ENCODE data around the gene TBC1D14.

TBC1D14 gene

DNA sequence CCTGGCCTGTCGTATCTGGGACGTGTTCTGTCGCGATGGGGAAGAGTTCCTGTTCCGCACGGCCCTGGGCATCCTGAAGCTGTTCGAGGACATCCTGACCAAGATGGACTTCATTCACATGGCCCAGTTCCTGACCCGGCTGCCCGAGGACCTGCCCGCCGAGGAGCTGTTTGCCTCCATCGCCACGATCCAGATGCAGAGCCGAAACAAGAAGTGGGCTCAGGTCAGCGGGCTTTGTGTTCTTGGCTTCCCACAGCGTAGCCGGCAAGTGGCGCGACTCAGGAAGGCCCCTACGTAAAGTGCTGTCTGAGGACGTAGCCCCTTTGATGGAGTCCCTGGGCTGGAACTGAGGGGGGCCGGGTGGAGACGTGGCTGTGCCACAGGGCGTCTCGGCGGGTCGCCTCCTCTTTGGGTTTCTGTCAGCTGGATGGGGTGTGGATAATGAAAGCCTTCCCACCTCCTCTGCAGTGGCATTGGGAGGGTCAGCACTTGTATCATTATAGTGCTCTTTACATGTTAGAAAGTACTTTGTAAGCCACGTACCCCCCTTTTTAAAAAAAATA lies 115.5 kb downstream of the TBC1D14 start:
- DNase-seq (ENCODE audit: low read depth), result no peak

DNA sequence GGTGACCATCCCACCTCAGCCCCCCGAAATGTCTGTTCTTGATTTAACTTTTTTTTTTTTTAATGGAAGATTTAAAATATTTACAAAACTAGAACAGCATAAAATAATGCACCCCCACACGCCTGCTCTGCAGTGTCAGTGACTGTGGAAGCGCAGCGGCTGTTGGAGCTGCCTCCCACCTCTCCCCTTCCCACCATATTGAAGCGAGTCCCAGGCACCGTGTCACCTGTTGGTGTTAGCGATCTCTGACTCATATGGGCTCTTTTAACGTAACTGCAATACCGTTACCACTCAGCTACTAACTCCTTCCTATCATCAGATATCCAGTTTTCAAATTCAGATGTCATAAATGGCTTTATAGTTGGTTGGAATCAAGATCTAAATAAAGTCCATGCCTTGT lies 116.5 kb downstream of the TBC1D14 start:
- no peak for DNase-seq (ENCODE audit: low read depth)
- TF ChIP-seq, protein P1, sequence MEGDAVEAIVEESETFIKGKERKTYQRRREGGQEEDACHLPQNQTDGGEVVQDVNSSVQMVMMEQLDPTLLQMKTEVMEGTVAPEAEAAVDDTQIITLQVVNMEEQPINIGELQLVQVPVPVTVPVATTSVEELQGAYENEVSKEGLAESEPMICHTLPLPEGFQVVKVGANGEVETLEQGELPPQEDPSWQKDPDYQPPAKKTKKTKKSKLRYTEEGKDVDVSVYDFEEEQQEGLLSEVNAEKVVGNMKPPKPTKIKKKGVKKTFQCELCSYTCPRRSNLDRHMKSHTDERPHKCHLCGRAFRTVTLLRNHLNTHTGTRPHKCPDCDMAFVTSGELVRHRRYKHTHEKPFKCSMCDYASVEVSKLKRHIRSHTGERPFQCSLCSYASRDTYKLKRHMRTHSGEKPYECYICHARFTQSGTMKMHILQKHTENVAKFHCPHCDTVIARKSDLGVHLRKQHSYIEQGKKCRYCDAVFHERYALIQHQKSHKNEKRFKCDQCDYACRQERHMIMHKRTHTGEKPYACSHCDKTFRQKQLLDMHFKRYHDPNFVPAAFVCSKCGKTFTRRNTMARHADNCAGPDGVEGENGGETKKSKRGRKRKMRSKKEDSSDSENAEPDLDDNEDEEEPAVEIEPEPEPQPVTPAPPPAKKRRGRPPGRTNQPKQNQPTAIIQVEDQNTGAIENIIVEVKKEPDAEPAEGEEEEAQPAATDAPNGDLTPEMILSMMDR (IDR thresholded peaks at IDR 0.05; ENCODE audit: low read length, missing control alignments), result no peak
- H3K4me3 ChIP-seq (replicated peaks; ENCODE audit: low read depth, low read length), result no peak overlapping the region

More for the DNA sequence above, 115.5 kb downstream of the TBC1D14 start:
- TF ChIP-seq, protein P1 (IDR thresholded peaks at IDR 0.05; ENCODE audit: low read length, missing control alignments), result no peak
- H3K4me3 ChIP-seq (replicated peaks; ENCODE audit: low read depth, low read length), result no peak overlapping the region

DNA sequence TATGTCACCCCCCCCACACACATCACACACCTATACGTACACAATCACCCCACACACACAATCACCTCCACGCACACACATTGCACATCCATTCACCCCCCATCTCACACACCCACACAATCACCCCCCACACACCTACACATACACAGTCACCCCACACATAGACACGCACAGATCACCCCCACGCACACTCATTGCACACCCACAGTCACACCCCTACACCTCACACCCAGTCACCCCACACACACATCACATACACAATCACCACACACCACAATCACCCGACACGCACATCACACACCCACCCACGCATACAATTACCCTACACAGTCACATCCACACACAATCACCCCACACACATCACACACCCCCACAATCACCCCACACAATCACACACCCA lies 117.7 kb downstream of the TBC1D14 start:
- TF ChIP-seq, protein P1 (IDR thresholded peaks at IDR 0.05; ENCODE audit: low read length, missing control alignments), result no peak
- no peak overlapping the region for H3K4me3 ChIP-seq (replicated peaks; ENCODE audit: low read depth, low read length)
- DNase-seq (ENCODE audit: low read depth), result no peak

DNA sequence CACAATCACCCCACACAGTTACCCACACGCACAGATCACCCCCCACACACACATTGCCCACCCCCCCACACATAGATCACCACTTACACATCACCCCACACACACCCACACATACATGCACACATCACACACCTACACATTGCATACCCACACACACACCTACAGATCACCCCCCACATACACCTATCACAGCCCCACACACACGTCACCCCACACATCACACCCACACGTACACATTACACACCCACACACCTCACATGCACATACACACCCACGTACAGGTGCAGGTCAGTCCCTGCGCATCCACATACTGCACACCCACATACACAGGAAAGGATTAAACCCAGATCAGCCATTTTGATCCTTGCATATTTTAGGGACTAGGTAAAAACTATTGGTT lies 118.3 kb downstream of the TBC1D14 start:
- TF ChIP-seq, protein P1 (IDR thresholded peaks at IDR 0.05; ENCODE audit: low read length, missing control alignments), result no peak
- H3K4me3 ChIP-seq (replicated peaks; ENCODE audit: low read depth, low read length), result no peak overlapping the region
- no peak for DNase-seq (ENCODE audit: low read depth)

DNA sequence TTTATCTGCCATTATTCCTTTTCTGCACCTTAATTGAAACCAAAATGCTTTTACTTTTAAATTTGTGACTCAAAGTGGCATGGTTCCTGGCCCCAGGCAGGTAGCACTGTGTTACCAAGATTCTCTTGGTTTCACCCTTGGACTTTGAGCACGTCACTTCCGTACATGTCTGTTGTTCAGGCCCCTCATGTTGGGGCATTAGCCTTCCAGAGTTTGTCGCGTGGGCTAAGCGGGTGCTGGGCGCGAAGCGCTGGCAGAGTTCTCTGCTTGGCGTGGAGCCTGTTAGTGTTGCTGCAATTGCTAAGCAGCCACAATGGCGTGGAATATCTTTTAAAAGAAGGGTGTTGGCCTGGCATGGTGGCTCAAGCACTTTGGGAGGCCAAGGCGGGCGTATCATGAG lies 119.6 kb downstream of the TBC1D14 start:
- TF ChIP-seq, protein P1 (IDR thresholded peaks at IDR 0.05; ENCODE audit: low read length, missing control alignments), result no peak
- no peak overlapping the region for H3K4me3 ChIP-seq (replicated peaks; ENCODE audit: low read depth, low read length)
- DNase-seq (ENCODE audit: low read depth), result no peak

DNA sequence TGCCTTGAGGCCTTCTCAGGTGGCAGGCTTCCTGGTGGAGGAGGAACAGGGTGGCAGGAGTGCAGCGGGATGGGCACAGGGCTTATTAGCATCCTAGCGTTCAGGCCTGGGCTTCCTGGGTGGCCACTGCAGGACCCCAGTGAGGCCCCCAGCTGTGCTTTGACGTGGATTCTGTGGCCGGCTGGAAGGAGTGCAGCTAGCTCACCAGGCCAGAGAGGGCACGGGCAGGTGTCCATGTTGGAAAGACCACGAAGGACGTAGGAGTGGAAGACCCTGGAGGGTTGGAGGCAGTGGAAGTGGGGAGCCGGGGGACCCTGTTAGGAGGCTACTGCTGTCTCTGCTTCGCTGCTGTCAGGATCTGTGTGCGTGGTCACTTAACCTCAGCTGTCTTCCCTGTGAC lies 120.3 kb downstream of the TBC1D14 start:
- TF ChIP-seq, protein P1 (IDR thresholded peaks at IDR 0.05; ENCODE audit: low read length, missing control alignments), result no peak
- DNase-seq (ENCODE audit: low read depth), result no peak
- H3K4me3 ChIP-seq (replicated peaks; ENCODE audit: low read depth, low read length), result no peak overlapping the region

DNA sequence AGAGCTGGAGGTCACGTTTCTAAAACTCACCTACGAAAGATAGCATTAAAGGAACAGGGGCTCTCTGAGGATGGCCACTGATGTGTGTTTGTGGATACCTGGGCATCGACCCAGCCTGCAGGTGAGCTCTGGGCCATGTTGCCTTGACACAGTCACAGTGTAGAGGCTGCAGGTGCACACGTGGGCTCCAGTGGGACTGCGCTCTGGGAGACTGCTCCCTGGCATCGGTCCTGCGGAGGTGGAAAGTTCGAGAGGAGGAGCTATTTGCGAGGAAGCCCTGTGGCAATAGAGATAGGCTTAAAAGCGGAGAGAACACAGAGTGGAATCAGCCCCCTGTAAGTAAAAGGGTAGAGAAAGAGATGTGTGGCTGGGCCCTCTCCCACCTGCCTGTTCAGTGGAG lies 121.2 kb downstream of the TBC1D14 start:
- DNase-seq (ENCODE audit: low read depth), result no peak
- TF ChIP-seq, protein P1 (IDR thresholded peaks at IDR 0.05; ENCODE audit: low read length, missing control alignments), result no peak

More for the DNA sequence above, 121.2 kb downstream of the TBC1D14 start:
- H3K4me3 ChIP-seq (replicated peaks; ENCODE audit: low read depth, low read length), result no peak overlapping the region

All from fibroblast of pulmonary artery (primary cell).